HepG2 (cell line): ENCODE data around the gene ZSWIM7. TPM values are rescaled to one million over a fixed set of nuclear protein-coding genes. Genes with fewer than 3 reads are reported as not detected.
A peak's percentile ranks its signal among the peaks of the same experiment; 100 is the strongest.

ENCODE experiments used
- ATF3 ChIP-seq: sonication (generic); formaldehyde crosslinking; IDR thresholded peaks from 2 replicates; pipeline ENCODE4 v1.4.0; 2020; ENCODE audit warnings: missing genetic modification reagents
- ATF5 ChIP-seq: sonication (generic); formaldehyde crosslinking; IDR thresholded peaks from 2 replicates; pipeline ENCODE4 v1.4.0; 2020; ENCODE audit warnings: mild to moderate bottlenecking, low read depth, missing genetic modification reagents
- ERF ChIP-seq: IDR thresholded peaks from 2 replicates; pipeline ENCODE4 v1.6.1; 2018; ENCODE audit warnings: missing biosample characterization, missing genetic modification reagents
- FOXA1 ChIP-seq, 2 experiments: fragments of 450-650 bp in 1 of 2; sonication (generic) in 1 of 2; formaldehyde crosslinking in 1 of 2; IDR thresholded peaks; 2 replicates each; pipeline versions ENCODE4 v1.4.0 to v1.6.1; 2016 to 2020; ENCODE audit warnings: missing genetic modification reagents in 1 of 2
- GABPA ChIP-seq, 2 experiments: IDR thresholded peaks; 2 replicates each; pipeline ENCODE4 v1.6.1; 2011 to 2016; ENCODE audit warnings: low read depth in 2 of 2, low read length in 1 of 2, missing biosample characterization in 1 of 2, missing genetic modification characterization in 1 of 2
- KLF13 ChIP-seq: sonication (generic); formaldehyde crosslinking; IDR thresholded peaks from 2 replicates; pipeline ENCODE4 v1.4.0; 2020; ENCODE audit warnings: mild to moderate bottlenecking, missing genetic modification reagents
- MEF2D ChIP-seq: sonication (generic); formaldehyde crosslinking; IDR thresholded peaks from 2 replicates; pipeline ENCODE4 v1.5.1; 2020; ENCODE audit warnings: mild to moderate bottlenecking, missing genetic modification reagents
- MEIS2 ChIP-seq: sonication (generic); formaldehyde crosslinking; IDR thresholded peaks from 2 replicates; pipeline ENCODE4 v1.9.0; 2021; ENCODE audit warnings: mild to moderate bottlenecking, missing genetic modification reagents
- MLXIP ChIP-seq: sonication (generic); formaldehyde crosslinking; IDR thresholded peaks from 2 replicates; pipeline ENCODE4 v1.9.0; 2021; ENCODE audit warnings: missing genetic modification reagents, borderline replicate concordance
- MTA3 ChIP-seq: sonication (generic); formaldehyde crosslinking; IDR thresholded peaks from 2 replicates; pipeline ENCODE4 v1.4.0; 2020; ENCODE audit warnings: missing genetic modification reagents
- PAWR ChIP-seq: sonication (generic); formaldehyde crosslinking; IDR thresholded peaks from 2 replicates; pipeline ENCODE4 v1.4.0; 2020; ENCODE audit warnings: missing genetic modification reagents, mild to moderate bottlenecking, borderline replicate concordance
- PBX3 ChIP-seq: sonication (generic); formaldehyde crosslinking; IDR thresholded peaks from 2 replicates; pipeline ENCODE4 v1.8.1; 2023; ENCODE audit warnings: missing genetic modification reagents, inconsistent platforms, borderline replicate concordance
- PHF5A ChIP-seq: IDR thresholded peaks from one replicate; pipeline ENCODE4 v1.6.1; 2018; ENCODE audit warnings: low read depth, missing genetic modification reagents; ENCODE audit not compliant: unreplicated experiment
- SMAD1 ChIP-seq: sonication (generic); formaldehyde crosslinking; IDR thresholded peaks from 2 replicates; pipeline ENCODE4 v1.4.0; 2020; ENCODE audit warnings: missing genetic modification reagents, low read depth, mild to moderate bottlenecking, borderline replicate concordance
- TRIM24 ChIP-seq: sonication (generic); formaldehyde crosslinking; IDR thresholded peaks from 2 replicates; pipeline ENCODE4 v1.8.0; 2022; ENCODE audit warnings: mild to moderate bottlenecking, missing genetic modification reagents
- ZNF232 ChIP-seq: sonication (generic); formaldehyde crosslinking; IDR thresholded peaks from 2 replicates; pipeline ENCODE4 v1.4.0; 2020; ENCODE audit warnings: missing genetic modification reagents, borderline replicate concordance
- ZNF383 ChIP-seq: sonication (generic); formaldehyde crosslinking; IDR thresholded peaks from 2 replicates; pipeline ENCODE4 v1.4.0; 2020; ENCODE audit warnings: missing genetic modification reagents, mild to moderate bottlenecking, borderline replicate concordance
- ZNF513 ChIP-seq: sonication (generic); formaldehyde crosslinking; conservative IDR thresholded peaks from 2 replicates; pipeline ENCODE4 v1.5.0; 2020; ENCODE audit warnings: missing genetic modification reagents
- ZNF768 ChIP-seq: sonication (generic); formaldehyde crosslinking; IDR thresholded peaks from 2 replicates; pipeline ENCODE4 v1.4.0; 2020; ENCODE audit warnings: missing genetic modification reagents
- ZSCAN5A ChIP-seq: sonication (generic); formaldehyde crosslinking; IDR thresholded peaks from 2 replicates; pipeline ENCODE4 v1.8.0; 2022; ENCODE audit warnings: mild to moderate bottlenecking, missing genetic modification reagents, borderline replicate concordance
- polyA plus RNA-seq, 8 experiments: library from polyadenylated mRNA; depleted of rRNA in 3 of 8; stranded (reverse) in 7 of 8; unstranded in 1 of 8; fragments of >200 nt; fragmentation: Illumina TruSeq in 4 of 8; extraction: Trizol in 4 of 8; gene quantifications; 2 replicates each; pipeline versions ENCODE4 v1.2.1 to v1.2.3, GENCODE V29; 2011 to 2016; ENCODE audit warnings: low read depth in 4 of 8, missing spikeins in 1 of 8, mixed read lengths in 1 of 8; ENCODE audit not compliant: insufficient read depth in 1 of 8
- total RNA-seq, 5 experiments: library from RNA; depleted of rRNA; stranded (reverse); fragments of >200 nt; fragmentation: Illumina TruSeq; extraction: Trizol; gene quantifications; 2 replicates each; pipeline ENCODE4 v1.2.3, GENCODE V29; 2016; ENCODE audit warnings: low read depth in 1 of 5

Gene ZSWIM7
- total and polyA plus RNA-seq, 2 of the 13 experiments (the other 11 are each of a cell fraction or from before 2014, with no cell fraction given) = 13.1 to 28.1 TPM

GRCh38 chr17:15999141-15999973 is at the start of gene ZSWIM7, which contains the start of gene TTC19 (continued):
- TF ChIP-seq MLXIP (peak; percentile 69; the same call in 1 of the 2 replicates), ATF3 (CRISPR knock-in tag) (peak; percentile 73), ATF5 (no peak), SMAD1 (CRISPR knock-in tag) (peak; percentile 70; the same call in 1 of the 2 replicates), KLF13 (CRISPR knock-in tag) (no peak), TRIM24 (CRISPR knock-in tag) (no peak), FOXA1 (IDR thresholded peaks at IDR 0.05) (no peak), FOXA1 (CRISPR knock-in tag; IDR thresholded peaks at IDR 0.05) (peak; percentile 67), ERF (CRISPR knock-in tag) (peak; percentile 97), ZNF513 (CRISPR knock-in tag) (peak; percentile 42), ZSCAN5A (no peak), PHF5A (peak; percentile 78), ZNF768 (CRISPR knock-in tag) (peak; percentile 72; the same call in 1 of the 2 replicates), PAWR (no peak), MEIS2 (CRISPR knock-in tag) (peak; percentile 78), ZNF232 (CRISPR knock-in tag) (no peak), GABPA (IDR thresholded peaks at IDR 0.05; ENCODE audit: low read depth, low read length) (peak; percentile 31), GABPA (CRISPR knock-in tag; IDR thresholded peaks at IDR 0.05; ENCODE audit: low read depth) (0 out of 2 replicates have a peak, but pooled peaks have one; percentile 31), MTA3 (CRISPR knock-in tag) (no peak), ZNF383 (CRISPR knock-in tag) (no peak), MEF2D (CRISPR knock-in tag) (no peak; the same call in 1 of the 2 replicates), PBX3 (CRISPR knock-in tag) (no peak; the same call in 1 of the 2 replicates)
